ENCODE measurements around the gene GCHFR. TPM values are rescaled to one million over a fixed set of nuclear protein-coding genes. Genes with fewer than 3 reads are reported as not detected.

The GCHFR gene
- total and polyA plus RNA-seq, 4 donors: 50.5 to 229 (median 119) TPM

DNA sequence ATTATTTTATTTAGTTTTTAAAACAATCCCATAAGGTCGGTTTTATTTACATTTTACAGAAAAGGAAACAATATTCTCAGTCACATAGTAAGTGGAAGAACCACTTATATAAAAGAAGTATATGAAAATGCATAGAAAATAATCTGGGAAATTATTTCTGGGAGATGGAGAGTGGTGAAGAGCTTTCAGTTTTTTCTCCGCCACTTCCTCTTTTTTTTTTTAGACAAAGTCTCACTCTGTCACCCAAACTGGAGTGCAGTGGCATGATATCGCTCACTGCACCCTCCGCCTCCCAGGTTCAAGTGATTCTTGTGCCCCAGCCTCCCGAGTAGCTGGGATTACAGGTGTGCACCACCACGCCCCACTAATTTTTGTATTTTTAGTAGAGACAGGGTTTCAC lies 47.7 kb upstream of the GCHFR start:
- H3K9me3 ChIP-seq (ENCODE audit: control insufficient read depth in 4 of 4, low read length in 3 of 4): no peaks in the 10 kb centered on the region
- no peak overlapping the region for H3K4me3 ChIP-seq (ENCODE audit: low read depth in 1 of 3, low read length in 3 of 3)
- 95% methylated on average over 6 of the region's 6 CpGs for WGBS
- H3K36me3 ChIP-seq (ENCODE audit: control insufficient read depth in 4 of 4, insufficient read depth in 3 of 4, low read depth in 1 of 4, low read length in 3 of 4): no peaks in the 10 kb centered on the region
- no peak for DNase-seq (ENCODE audit: low spot score)
- no peaks in the 10 kb centered on the region for H3K4me1 ChIP-seq (ENCODE audit: control insufficient read depth in 4 of 4, insufficient read depth in 4 of 4, low read length in 3 of 4)
- H3K27ac ChIP-seq (ENCODE audit: low read depth in 1 of 2, low read length in 2 of 2): no peak overlapping the region
- H3K27me3 ChIP-seq (ENCODE audit: control insufficient read depth in 4 of 4, insufficient read depth in 4 of 4, low read length in 3 of 4): no peaks in the 10 kb centered on the region
- TF ChIP-seq HNF4A (conservative IDR thresholded peaks at IDR 0.05) (no peak), NR2F2 (IDR thresholded peaks at IDR 0.05) (no peak), RXRA (IDR thresholded peaks at IDR 0.05) (no peak)
- TF ChIP-seq, protein P1, sequence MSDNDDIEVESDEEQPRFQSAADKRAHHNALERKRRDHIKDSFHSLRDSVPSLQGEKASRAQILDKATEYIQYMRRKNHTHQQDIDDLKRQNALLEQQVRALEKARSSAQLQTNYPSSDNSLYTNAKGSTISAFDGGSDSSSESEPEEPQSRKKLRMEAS (IDR thresholded peaks at IDR 0.05): no peak
- H3K9ac ChIP-seq (ENCODE audit: low read depth in 1 of 2, low read length in 2 of 2): no peak overlapping the region

DNA sequence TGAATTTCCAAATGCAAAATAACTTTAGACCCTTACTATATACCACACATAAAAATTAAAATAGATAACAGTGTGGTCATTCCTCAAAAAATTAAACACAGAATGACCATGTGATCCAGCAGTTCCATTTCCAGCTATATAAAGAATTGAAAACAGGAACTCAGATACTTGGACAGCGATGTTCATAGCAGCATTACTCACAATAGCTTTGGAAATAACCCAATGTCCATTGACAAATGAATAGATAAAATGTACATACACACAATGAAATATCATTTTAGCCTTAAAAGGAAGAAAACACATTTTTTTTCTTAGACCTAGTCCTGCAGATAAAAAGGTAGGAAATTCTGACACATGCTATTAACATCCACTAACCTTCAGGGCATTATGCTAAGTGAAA lies 42.2 kb upstream of the GCHFR start:
- Histone ChIP-seq H3K4me3 (ENCODE audit: low read depth in 1 of 3, low read length in 3 of 3) (no peak overlapping the region), H3K27ac (ENCODE audit: low read depth in 1 of 2, low read length in 2 of 2) (no peak overlapping the region), H3K27me3 (ENCODE audit: control insufficient read depth in 4 of 4, insufficient read depth in 4 of 4, low read length in 3 of 4) (no peaks in the 10 kb centered on the region), H3K4me1 (ENCODE audit: control insufficient read depth in 4 of 4, insufficient read depth in 4 of 4, low read length in 3 of 4) (no peaks in the 10 kb centered on the region), H3K36me3 (ENCODE audit: control insufficient read depth in 4 of 4, insufficient read depth in 3 of 4, low read depth in 1 of 4, low read length in 3 of 4) (no peaks in the 10 kb centered on the region), H3K9ac (ENCODE audit: low read depth in 1 of 2, low read length in 2 of 2) (no peak overlapping the region), H3K9me3 (ENCODE audit: control insufficient read depth in 4 of 4, low read length in 3 of 4) (no peaks in the 10 kb centered on the region)
- WGBS: 83% methylated on average over 1 of the region's 1 CpG
- DNase-seq (ENCODE audit: low spot score): no peak
- TF ChIP-seq FOXA2 (IDR thresholded peaks at IDR 0.05) (no peak), HNF4G (IDR thresholded peaks at IDR 0.05) (no peak), SP1 (IDR thresholded peaks at IDR 0.05) (no peak), FOXA1 (IDR thresholded peaks at IDR 0.05) (no peak), RAD21 (IDR thresholded peaks at IDR 0.05) (no peak), RXRA (IDR thresholded peaks at IDR 0.05) (no peak), EGR1 (IDR thresholded peaks at IDR 0.05; ENCODE audit: low read depth in 2 of 2) (no peak), JUND (IDR thresholded peaks at IDR 0.05) (no peak), YY1 (IDR thresholded peaks at IDR 0.05) (no peak), TAF1 (conservative IDR thresholded peaks at IDR 0.05) (no peak), HNF4A (conservative IDR thresholded peaks at IDR 0.05) (no peak), GABPA (IDR thresholded peaks at IDR 0.05 in 1 of 2, conservative IDR thresholded peaks at IDR 0.05 in 1 of 2) (no peak), NR2F2 (IDR thresholded peaks at IDR 0.05) (no peak)
- TF ChIP-seq, protein P1 (IDR thresholded peaks at IDR 0.05): no peak
- TF ChIP-seq, protein P2, sequence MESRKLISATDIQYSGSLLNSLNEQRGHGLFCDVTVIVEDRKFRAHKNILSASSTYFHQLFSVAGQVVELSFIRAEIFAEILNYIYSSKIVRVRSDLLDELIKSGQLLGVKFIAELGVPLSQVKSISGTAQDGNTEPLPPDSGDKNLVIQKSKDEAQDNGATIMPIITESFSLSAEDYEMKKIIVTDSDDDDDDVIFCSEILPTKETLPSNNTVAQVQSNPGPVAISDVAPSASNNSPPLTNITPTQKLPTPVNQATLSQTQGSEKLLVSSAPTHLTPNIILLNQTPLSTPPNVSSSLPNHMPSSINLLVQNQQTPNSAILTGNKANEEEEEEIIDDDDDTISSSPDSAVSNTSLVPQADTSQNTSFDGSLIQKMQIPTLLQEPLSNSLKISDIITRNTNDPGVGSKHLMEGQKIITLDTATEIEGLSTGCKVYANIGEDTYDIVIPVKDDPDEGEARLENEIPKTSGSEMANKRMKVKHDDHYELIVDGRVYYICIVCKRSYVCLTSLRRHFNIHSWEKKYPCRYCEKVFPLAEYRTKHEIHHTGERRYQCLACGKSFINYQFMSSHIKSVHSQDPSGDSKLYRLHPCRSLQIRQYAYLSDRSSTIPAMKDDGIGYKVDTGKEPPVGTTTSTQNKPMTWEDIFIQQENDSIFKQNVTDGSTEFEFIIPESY (IDR thresholded peaks at IDR 0.05): no peak
- TF ChIP-seq, protein P3, sequence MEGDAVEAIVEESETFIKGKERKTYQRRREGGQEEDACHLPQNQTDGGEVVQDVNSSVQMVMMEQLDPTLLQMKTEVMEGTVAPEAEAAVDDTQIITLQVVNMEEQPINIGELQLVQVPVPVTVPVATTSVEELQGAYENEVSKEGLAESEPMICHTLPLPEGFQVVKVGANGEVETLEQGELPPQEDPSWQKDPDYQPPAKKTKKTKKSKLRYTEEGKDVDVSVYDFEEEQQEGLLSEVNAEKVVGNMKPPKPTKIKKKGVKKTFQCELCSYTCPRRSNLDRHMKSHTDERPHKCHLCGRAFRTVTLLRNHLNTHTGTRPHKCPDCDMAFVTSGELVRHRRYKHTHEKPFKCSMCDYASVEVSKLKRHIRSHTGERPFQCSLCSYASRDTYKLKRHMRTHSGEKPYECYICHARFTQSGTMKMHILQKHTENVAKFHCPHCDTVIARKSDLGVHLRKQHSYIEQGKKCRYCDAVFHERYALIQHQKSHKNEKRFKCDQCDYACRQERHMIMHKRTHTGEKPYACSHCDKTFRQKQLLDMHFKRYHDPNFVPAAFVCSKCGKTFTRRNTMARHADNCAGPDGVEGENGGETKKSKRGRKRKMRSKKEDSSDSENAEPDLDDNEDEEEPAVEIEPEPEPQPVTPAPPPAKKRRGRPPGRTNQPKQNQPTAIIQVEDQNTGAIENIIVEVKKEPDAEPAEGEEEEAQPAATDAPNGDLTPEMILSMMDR (IDR thresholded peaks at IDR 0.05; ENCODE audit: low read depth, low read length, missing input control): no peak
- TF ChIP-seq, protein P4, sequence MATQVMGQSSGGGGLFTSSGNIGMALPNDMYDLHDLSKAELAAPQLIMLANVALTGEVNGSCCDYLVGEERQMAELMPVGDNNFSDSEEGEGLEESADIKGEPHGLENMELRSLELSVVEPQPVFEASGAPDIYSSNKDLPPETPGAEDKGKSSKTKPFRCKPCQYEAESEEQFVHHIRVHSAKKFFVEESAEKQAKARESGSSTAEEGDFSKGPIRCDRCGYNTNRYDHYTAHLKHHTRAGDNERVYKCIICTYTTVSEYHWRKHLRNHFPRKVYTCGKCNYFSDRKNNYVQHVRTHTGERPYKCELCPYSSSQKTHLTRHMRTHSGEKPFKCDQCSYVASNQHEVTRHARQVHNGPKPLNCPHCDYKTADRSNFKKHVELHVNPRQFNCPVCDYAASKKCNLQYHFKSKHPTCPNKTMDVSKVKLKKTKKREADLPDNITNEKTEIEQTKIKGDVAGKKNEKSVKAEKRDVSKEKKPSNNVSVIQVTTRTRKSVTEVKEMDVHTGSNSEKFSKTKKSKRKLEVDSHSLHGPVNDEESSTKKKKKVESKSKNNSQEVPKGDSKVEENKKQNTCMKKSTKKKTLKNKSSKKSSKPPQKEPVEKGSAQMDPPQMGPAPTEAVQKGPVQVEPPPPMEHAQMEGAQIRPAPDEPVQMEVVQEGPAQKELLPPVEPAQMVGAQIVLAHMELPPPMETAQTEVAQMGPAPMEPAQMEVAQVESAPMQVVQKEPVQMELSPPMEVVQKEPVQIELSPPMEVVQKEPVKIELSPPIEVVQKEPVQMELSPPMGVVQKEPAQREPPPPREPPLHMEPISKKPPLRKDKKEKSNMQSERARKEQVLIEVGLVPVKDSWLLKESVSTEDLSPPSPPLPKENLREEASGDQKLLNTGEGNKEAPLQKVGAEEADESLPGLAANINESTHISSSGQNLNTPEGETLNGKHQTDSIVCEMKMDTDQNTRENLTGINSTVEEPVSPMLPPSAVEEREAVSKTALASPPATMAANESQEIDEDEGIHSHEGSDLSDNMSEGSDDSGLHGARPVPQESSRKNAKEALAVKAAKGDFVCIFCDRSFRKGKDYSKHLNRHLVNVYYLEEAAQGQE (IDR thresholded peaks at IDR 0.05): no peak
- TF ChIP-seq, protein P5, sequence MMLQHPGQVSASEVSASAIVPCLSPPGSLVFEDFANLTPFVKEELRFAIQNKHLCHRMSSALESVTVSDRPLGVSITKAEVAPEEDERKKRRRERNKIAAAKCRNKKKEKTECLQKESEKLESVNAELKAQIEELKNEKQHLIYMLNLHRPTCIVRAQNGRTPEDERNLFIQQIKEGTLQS (IDR thresholded peaks at IDR 0.05): no peak
